ENCODE results near the gene SLC5A3.

SLC5A3 gene

DNA sequence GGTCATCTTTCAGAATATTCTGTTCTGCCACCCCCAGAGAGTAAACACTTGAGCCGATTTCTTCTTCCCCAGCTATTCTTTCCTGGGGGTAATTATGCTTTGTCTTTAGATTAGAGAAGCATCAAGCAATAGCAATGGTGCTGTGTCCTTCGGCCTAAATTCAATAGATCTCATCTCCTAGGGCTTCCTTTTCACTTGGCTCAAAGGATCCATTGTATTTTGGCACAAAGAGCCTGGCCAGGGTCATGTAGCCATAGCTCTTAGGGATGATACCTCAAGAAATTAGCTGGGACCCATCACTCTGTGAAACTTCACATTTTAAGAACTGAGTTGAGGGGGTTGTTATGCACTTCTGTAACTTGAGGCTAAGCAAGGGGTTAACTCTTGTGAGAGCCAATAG lies 27.0 kb downstream of the SLC5A3 start:
- TF ChIP-seq, protein P1, sequence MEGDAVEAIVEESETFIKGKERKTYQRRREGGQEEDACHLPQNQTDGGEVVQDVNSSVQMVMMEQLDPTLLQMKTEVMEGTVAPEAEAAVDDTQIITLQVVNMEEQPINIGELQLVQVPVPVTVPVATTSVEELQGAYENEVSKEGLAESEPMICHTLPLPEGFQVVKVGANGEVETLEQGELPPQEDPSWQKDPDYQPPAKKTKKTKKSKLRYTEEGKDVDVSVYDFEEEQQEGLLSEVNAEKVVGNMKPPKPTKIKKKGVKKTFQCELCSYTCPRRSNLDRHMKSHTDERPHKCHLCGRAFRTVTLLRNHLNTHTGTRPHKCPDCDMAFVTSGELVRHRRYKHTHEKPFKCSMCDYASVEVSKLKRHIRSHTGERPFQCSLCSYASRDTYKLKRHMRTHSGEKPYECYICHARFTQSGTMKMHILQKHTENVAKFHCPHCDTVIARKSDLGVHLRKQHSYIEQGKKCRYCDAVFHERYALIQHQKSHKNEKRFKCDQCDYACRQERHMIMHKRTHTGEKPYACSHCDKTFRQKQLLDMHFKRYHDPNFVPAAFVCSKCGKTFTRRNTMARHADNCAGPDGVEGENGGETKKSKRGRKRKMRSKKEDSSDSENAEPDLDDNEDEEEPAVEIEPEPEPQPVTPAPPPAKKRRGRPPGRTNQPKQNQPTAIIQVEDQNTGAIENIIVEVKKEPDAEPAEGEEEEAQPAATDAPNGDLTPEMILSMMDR (conservative IDR thresholded peaks at IDR 0.05): no peak

DNA sequence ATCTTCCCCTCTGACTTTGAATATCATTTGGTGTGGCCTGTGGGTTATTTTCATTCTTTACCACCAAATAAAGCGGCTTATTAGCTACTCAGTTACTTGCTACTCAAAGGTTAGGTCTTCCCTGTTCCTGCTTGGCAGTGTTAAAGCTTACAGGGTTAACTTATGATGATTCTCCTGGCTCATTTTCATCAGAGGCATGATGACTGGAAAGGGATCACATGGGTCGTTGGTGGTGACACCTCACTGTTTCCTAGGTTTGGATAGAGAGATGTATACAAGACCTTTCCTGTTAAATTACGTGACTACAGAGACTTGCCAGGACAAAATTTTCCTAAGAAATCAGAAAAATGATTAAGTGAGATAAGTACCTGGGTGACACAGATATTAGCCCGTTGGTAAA lies 27.4 kb downstream of the SLC5A3 start:
- TF ChIP-seq, protein P1 (conservative IDR thresholded peaks at IDR 0.05): no peak
- H3K27ac ChIP-seq: no peak overlapping the region

More for the DNA sequence above, 27.0 kb downstream of the SLC5A3 start:
- no peak overlapping the region for H3K27ac ChIP-seq

DNA sequence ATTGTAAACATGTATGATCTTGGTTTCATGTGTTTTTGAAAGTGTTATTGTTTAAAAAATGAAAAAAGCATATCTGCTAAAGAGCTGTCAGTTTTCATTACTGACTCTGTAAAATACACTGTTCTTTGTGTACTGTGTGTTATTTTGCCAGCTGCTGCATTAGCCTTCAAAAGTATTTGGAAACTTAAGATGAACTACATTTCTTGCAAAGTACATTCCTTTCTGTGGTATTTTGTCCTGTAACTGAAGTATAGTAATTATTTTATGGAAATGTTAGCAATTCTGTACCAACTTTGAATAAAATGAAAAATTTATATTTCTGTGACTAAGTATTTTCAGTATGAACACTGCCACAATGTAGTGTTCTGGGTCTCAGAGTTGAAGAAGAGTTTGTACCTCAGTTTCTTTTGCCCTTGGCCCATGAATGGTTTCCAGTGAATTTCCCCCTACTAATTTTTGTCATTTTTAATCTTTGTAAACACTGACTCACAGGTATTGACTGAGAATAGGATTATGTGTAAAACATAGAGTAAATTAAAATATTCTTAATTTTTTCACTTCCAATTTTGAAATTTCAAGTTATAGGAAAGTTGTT lies 32.7 kb downstream of the SLC5A3 start:
- H3K27ac ChIP-seq: no peak overlapping the region
- TF ChIP-seq, protein P1 (conservative IDR thresholded peaks at IDR 0.05): no peak

DNA sequence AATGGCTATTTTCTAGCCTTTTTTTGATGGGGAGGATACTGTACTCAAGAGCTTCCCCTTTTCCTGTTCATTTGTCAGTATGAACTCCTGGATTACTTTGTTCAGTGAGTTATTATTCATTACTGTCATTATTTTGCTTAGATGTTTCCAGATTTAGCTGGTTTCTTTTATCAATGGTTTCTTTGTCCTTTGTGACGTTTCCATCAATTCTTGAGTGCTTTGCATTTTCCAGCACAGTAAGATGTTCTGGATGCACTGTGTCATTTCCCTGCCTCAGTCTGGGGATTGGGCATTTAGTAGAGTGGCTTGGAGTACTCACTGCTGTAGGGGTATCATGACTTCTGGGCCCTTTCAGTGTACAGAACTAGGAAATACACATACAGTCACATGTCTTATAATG lies 34.2 kb downstream of the SLC5A3 start:
- TF ChIP-seq, protein P1 (conservative IDR thresholded peaks at IDR 0.05): no peak
- H3K27ac ChIP-seq: no peak overlapping the region

DNA sequence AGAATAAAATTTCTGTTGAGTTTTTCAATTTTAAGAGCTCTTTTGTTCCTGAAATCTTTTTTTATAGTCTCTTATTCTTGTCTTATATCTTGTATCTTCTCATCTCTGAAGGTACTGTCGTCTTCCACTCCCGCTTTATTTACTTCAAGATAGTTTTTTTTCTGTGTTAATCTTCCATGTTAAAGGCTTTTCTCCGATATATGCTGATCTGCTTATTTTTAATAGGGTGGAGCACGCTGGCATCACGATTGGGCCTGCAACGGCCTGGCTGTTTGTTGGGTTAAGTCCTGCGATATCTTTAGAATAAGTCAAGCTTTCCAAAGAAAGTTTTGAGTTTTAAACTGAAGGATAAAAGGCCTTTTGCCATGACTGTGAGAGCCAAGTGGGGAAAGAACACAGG lies 35.7 kb downstream of the SLC5A3 start:
- H3K27ac ChIP-seq: no peak overlapping the region
- TF ChIP-seq, protein P1 (conservative IDR thresholded peaks at IDR 0.05): no peak

DNA sequence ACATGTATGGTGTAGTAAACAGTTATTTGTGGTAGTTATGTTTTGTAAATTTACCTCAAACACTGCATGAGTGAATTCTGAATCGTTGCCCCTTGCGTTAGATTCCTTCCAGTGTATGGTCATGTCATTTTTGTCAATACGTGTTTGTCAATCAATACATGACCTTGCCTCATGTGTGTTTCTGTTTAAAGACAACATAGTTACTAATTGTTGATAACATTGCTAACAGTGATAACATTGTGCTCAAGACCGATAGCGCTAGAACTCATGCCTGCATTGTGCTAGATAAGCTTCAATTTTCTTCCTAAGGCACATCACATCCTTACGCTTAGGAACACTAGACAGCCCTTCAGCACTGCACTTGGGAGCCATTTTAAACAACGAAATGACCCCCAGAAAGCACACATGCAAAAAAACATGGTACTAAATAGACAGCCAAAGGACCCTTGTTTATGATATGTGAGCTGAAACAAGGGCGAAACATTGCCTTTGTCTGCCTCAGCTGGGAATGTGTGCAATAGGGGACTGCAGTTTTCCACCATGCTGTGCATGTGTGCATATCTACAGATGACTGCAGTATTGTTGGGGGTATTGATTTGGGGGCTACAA lies 37.3 kb downstream of the SLC5A3 start:
- TF ChIP-seq, protein P1 (conservative IDR thresholded peaks at IDR 0.05): no peak
- H3K27ac ChIP-seq: no peak overlapping the region

DNA sequence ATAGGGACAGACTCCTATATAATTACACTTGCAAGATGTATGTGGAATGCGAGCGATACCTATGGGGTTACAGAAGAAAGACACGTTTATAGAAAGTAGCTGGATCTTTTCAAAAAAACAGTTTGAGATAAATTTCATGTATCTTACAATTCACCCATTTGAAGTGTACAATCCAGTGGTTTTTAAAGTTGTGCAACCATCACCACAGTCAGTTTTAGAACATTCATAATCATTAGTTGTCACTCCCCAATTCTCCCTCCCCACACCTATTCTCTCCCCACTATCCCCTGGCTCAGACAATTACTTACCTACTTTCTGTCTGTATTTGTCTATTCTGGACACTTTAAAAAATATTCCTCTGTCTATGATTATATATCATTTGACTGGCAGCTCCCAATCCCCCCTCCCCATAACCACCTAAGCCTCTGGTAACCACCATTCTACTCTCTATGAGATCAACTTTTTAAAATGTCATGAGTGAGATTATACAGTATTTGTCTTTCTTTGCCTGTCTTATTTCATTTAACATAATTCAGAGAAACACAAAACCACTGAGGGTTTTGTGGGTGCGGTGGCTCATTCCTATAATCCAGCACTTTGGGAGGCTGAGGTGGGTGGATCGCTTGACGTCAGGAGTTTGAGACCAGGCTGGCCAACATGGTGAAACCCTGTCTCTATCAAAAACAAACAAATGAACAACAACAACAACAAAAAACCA lies 39.1 kb downstream of the SLC5A3 start:
- TF ChIP-seq, protein P1 (conservative IDR thresholded peaks at IDR 0.05): no peak

More for the DNA sequence above, 39.1 kb downstream of the SLC5A3 start:
- peak overlapping the region; percentile 76 for H3K27ac ChIP-seq

Measured in VCaP (cell line).